Right lobe of liver (tissue), 4 donors: ENCODE data around the gene MYRIP.

Experiments
- POLR2A ChIP-seq: fragments of 450-650 bp; IDR thresholded peaks from one replicate; pipeline ENCODE4 v1.6.1; 2017; ENCODE audit warnings: antibody characterized with exemption, mild to moderate bottlenecking
- TF ChIP-seq, protein P1 (sequence below), 4 donors: fragments of 200-600 bp in 3 of 4; fragments of 450-650 bp in 1 of 4; IDR thresholded peaks; one replicate each; pipeline versions ENCODE4 v1.5.1 to v1.8.0; 2016 to 2022; ENCODE audit warnings: antibody characterized with exemption in 4 of 4, mild to moderate bottlenecking in 2 of 4
- donor health status: DM: no; HTN: no; CAD: no.
- donor health status: DM: no; HTN: no; CAD: no.
- donor health status: DM: no; HTN: yes; CAD: no.

DNA sequence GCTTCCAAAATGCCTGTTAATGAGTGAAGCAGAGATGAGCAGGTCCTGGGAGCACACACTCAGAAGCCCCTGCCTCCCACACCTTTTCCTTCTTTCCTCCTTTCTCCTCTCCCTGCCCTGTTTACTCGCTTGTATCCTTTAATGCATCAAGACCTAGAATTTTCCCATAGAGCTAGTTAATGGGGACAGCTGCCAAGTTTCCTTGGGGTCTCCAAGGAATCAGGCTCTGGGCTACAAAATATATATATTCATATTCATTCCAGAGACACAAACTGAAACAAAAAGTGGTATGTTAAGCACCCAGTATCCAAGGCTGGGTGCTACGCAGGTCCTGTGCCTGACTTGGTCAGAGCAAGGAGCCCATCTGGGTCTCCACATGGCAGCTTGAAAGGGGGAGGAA lies 235.6 kb downstream of the MYRIP start:
- no peak for TF ChIP-seq POLR2A
- TF ChIP-seq, protein P1, sequence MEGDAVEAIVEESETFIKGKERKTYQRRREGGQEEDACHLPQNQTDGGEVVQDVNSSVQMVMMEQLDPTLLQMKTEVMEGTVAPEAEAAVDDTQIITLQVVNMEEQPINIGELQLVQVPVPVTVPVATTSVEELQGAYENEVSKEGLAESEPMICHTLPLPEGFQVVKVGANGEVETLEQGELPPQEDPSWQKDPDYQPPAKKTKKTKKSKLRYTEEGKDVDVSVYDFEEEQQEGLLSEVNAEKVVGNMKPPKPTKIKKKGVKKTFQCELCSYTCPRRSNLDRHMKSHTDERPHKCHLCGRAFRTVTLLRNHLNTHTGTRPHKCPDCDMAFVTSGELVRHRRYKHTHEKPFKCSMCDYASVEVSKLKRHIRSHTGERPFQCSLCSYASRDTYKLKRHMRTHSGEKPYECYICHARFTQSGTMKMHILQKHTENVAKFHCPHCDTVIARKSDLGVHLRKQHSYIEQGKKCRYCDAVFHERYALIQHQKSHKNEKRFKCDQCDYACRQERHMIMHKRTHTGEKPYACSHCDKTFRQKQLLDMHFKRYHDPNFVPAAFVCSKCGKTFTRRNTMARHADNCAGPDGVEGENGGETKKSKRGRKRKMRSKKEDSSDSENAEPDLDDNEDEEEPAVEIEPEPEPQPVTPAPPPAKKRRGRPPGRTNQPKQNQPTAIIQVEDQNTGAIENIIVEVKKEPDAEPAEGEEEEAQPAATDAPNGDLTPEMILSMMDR (IDR thresholded peaks at IDR 0.05): no peak
